Activated T-cell treated with anti-CD3 and anti-CD28 coated beads, Interleukin-2, amount 50 U/mL, for 48 hours (primary cell): ENCODE measurements around the gene CDH23.
A peak's percentile ranks its signal among the peaks of the same experiment; 100 is the strongest.

Experiments
- DNase-seq, 2 experiments: peaks; one replicate each; pipeline ENCODE4 v3.0.0-alpha.2; 2020

The CDH23 gene

GRCh38 chr10:71392791-71393781 lies 3.6 kb upstream of the CDH23 start:
- DNase-seq = peak in 1 of 2 experiments; percentile 5

- DNase-seq = no peak
These were observed 2.8 kb upstream of the CDH23 start for GRCh38 chr10:71393841-71394475.

DNA sequence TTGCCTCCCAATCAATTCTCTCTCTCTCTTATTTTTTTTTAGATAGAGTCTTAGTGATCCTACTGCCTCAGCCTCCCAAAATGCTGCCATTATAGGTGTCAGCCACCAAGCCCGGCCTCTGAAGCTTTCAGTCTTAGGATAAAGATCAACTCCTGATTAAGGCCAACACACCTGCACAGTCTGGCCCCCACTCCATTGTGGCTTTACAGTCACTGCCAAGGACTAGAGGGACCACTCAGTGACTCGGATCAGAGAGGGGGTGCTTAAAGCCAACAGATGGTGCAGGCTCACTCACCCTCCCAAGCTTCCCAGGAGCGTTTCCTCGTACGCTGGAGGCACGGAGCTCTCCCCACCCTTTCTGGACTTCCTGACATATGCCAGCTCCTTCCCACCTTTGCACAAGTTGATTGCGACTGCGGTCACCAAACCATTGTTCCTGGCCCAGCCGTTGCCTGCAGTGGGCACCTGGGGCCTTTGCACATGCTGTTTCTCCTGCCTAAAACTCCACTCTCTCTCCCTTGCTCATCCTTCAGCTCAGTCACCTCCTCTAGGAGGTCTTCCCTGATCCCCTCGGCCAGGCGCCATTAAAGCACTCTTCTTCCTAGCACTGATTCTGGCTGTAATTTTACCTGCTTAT lies 1.7 kb upstream of the CDH23 start:
- peak in 1 of 2 experiments; percentile 11 for DNase-seq

- DNase-seq = peak in 1 of 2 experiments; percentile 10
These were observed 1.1 kb upstream of the CDH23 start for GRCh38 chr10:71395621-71396020.

GRCh38 chr10:71396084-71396710 lies 523 bp upstream of the CDH23 start:
- DNase-seq = peak; percentile 53 to 68

GRCh38 chr10:71397296-71398212 lies 834 bp downstream of the CDH23 start:
- DNase-seq = peak in 1 of 2 experiments; percentile 30

DNA sequence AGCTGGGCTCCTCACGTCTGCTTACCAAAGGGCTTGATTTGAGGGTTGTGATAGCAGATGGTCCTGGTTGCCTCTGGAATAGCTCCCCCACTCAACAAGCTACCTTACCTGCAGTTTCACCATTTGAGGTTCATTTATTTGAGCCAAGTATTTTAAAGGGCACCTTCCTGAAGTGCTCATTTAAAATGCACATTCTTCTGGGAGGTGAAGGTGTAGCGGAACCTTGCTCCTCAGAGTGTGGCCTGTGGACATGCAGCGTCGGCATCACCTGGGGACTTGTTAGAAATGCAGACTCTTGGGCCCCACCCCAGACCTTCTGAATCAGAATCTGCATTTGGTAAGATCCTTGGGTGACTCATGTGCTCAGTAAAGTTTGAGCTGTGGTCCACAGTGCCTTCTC lies 2.3 kb downstream of the CDH23 start:
- peak in 1 of 2 experiments; percentile 13 for DNase-seq

GRCh38 chr10:71399946-71400345 lies 3.2 kb downstream of the CDH23 start:
- peak in 1 of 2 experiments; percentile 2 for DNase-seq

GRCh38 chr10:71401056-71401455 lies 4.3 kb downstream of the CDH23 start:
- DNase-seq = peak in 1 of 2 experiments; percentile 7

- no peak for DNase-seq
These were observed 5.3 kb downstream of the CDH23 start for GRCh38 chr10:71402005-71402404.

DNA sequence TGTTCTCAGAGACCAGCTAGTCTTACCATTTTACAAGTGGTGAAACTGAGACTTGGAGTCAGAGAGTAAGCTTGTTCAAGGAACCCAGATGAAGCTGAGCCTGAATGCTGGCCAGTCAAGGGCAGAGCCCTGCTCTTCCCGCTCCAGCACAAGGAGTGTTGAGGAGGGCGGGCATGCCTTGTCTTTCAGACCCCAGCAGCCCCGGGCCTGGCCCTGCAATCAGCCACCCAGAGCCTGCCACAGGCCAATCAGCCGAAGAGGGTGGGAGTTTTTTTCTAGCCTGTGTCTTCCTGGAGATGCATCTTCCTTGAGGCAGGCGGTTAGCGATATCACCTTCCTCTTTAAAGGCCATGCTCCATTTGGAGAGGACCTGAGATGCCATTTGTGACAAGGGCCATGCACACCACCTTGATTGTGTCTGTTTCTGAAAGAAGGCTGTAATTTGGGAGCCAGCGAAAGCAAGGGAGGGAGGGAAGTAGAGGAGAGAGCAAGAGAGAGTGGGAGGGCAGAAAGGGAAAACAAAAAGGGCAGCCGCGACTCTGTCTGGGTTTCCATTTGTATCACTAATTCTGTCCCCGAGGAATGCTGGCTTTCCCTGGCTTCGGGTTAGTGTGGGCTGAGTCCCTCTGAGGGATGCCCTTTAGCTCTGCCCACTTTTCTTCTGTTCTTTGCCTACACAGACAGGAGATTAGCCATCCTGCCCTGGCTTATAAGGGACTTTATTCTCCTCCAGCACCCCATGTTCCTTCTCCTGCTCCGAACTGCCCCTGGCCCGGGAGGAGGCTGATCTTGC lies 8.0 kb downstream of the CDH23 start:
- DNase-seq = no peak

DNA sequence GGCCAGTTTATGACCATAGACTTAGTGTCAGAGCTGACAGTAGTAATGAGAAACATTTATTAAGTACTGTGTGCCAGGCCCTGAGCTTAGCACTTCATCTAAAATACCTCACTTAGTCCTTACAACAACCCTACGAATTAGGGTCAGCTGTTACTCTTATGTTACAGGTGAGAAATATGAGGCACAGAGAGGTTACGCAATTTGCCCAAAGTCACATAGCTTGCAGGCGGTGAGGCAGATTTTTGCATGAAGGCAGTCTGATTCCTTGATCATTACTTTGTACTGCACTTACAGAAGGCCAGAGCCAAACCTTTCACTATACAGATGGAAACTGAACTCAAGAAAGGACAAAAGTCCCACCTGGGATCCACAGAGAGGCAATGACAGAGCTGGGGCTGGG lies 10.2 kb downstream of the CDH23 start:
- DNase-seq = no peak

DNA sequence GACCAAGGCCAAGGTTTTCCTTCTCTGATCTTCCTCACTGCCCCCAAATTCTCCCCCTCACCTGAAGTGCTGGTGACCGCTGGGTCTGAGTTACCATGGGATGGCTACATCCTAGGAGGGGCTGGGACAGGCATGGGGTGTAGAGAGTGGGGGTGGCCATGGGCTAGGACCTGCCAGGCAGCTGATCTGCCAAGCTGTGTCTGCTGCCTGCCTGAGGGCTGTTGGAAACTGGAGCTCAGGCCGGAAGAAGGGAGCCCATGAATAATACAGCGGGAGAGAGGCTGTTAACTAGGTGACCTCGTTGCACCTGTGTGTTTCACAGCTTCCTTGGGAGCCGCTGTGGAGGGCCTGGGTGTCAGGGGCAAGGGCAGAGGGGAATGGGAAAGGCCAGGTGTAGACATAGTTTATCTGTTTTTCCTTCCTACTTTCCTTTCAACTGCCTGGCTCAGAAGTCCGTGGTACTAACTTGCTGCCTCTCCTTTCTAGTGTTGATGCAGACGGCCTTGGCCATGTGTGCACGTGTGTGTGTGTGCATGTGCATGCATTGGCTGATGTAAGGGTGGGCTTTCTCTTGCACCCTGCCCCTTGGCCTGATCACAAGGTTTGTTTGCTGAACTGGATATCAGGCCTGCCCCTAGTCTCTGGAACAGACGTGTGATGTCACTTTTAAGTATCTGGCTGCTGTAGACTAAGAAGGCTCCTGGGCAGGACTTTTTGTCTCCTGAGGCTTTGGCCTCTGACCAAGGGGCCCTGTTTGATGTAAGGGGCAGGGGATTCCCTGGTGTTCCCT lies 11.9 kb downstream of the CDH23 start:
- no peak for DNase-seq

DNA sequence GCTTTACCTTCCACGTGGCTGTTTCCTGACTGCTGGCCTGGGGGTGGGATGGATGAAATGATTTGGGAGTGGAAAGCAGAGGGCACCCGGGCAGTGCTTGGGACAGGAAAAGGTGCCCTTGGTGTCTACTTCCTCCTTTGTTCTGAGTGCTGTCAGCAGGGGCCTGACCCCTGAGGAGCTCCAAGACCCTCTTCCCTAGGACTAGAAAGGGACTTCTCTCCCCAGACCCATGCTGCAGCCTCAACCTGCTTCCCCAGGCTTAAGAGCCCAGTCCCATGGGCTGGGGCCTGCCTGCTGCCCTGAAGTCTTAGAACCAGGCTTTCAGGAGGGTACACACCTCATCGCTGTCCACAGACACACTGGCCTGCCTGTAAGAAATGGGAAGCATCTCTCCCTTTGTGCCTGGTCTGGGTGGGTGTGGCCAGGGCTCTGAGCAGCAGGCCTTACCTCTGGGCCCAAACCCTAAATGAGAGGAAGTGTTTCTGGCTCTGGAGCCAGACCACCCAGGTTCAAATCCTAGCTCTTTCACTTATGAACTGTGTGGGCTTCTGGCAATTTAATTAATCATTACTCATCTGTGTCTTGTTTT lies 12.9 kb downstream of the CDH23 start:
- DNase-seq = no peak

GRCh38 chr10:71413581-71413980 lies 16.9 kb downstream of the CDH23 start:
- DNase-seq = no peak

DNA sequence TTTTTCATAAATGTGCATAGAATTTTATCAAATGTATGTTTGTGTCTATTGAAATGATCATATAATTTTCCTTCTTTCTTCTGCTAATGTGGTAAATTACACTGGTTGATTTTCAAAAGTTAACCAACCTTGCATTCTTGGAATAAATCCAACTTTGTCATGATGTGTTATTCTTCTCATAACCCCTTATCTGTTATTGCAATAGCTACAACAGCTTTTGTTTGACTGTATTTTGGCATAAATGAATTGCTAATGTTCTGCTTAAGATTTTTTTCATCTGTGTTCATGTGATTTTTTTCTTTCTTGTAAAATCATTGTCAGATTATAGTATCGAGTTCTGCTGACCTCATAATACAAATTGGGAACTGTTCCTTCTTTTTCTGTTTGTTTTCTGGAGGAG lies 17.6 kb downstream of the CDH23 start:
- no peak for DNase-seq

DNA sequence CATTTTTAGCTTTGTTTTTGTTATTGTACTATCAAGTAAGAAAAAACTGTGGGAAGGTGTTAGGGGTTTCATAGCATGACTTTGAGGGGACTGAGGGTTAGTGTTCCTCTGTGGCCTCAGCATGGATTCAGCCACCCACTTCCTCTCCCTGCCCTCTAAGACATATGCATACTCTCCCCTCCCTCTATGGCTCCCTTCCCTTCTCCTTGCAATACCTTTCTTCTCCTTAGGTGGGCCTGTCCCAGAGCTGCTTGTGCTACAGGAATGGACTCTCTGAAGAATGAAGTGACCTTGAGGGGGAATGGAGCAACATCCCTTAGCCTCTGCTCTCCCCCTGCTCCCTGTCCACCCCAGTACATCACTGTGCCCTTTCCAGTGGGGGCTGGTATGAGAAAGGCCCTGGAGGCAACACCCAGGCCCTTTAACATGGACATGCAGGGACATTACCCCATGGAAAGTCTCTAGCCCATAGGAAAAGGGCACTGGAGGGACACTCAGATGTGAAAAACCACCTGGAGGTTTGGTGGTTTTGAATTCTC lies 22.4 kb downstream of the CDH23 start:
- no peak for DNase-seq

GRCh38 chr10:71419750-71420149 lies 23.0 kb downstream of the CDH23 start:
- no peak for DNase-seq

- no peak for DNase-seq
These were observed 24.3 kb downstream of the CDH23 start for GRCh38 chr10:71421075-71421434.

GRCh38 chr10:71423250-71423649 lies 26.5 kb downstream of the CDH23 start:
- DNase-seq = no peak
